ENCODE measurements around the gene SFMBT2.

DNA sequence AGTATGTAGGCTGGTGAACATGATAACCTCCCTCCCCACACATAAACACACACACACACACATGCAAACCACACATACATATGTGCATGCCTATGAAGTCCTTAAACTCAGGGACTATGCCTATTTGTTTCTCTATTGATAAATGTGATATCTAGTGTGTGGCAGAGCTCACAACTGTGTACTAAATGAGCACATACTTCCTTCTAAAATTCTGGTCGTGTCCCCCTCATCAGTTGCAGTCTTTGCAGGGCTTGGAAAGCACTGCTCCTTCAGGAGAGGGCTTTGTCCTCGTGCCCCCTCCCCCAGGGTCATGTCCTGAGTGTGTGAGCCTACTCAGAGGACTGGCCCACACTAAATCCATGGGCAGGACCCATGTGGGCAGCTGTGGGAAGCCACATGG is 94.0 kb downstream of the SFMBT2 start:
- TF ChIP-seq CTCF (IDR thresholded peaks at IDR 0.05) = no peak
- TF ChIP-seq ZFX (IDR thresholded peaks at IDR 0.05; ENCODE audit: borderline replicate concordance) = no peak
